Measurements from ENCODE around the gene FZD10. TPM values are rescaled to one million over a fixed set of nuclear protein-coding genes. Genes with fewer than 3 reads are reported as not detected.

The FZD10 gene
- 0.87 and 0.99 TPM in 2 replicates for total RNA-seq

- DNase-seq (ENCODE audit: low read depth in 2 of 2) = peak in 1 of 2 donors; percentile 44
These were observed at the start of gene FZD10 for GRCh38 chr12:130162267-130162666. Gene FZD10, plus strand, starts transcription at chr12:130162464. Its CDS starts 479 bp downstream, at chr12:130162943.

GRCh38 chr12:130114952-130115351 is 47.3 kb upstream of the FZD10 start:
- DNase-seq (ENCODE audit: low read depth in 2 of 2) = no peak

- DNase-seq (ENCODE audit: low read depth in 2 of 2) = no peak
These were observed 46.6 kb upstream of the FZD10 start for GRCh38 chr12:130115646-130116045.

GRCh38 chr12:130116791-130117190 is 45.5 kb upstream of the FZD10 start:
- DNase-seq (ENCODE audit: low read depth in 2 of 2) = no peak

GRCh38 chr12:130117233-130117632 is 45.0 kb upstream of the FZD10 start:
- no peak for DNase-seq (ENCODE audit: low read depth in 2 of 2)

- DNase-seq (ENCODE audit: low read depth in 2 of 2) = no peak
These were observed 44.6 kb upstream of the FZD10 start for GRCh38 chr12:130117701-130118100.

GRCh38 chr12:130118181-130118580 is 44.1 kb upstream of the FZD10 start:
- no peak for DNase-seq (ENCODE audit: low read depth in 2 of 2)

- DNase-seq (ENCODE audit: low read depth in 2 of 2) = no peak
These were observed 42.9 kb upstream of the FZD10 start for GRCh38 chr12:130119241-130119861.

GRCh38 chr12:130120012-130120805 is 42.1 kb upstream of the FZD10 start:
- no peak for DNase-seq (ENCODE audit: low read depth in 2 of 2)

- DNase-seq (ENCODE audit: low read depth in 2 of 2) = peak in 1 of 2 donors; percentile 39
These were observed 40.9 kb upstream of the FZD10 start for GRCh38 chr12:130121226-130122000.

GRCh38 chr12:130122356-130122755 is 39.9 kb upstream of the FZD10 start:
- no peak for DNase-seq (ENCODE audit: low read depth in 2 of 2)

- no peak for DNase-seq (ENCODE audit: low read depth in 2 of 2)
These were observed 38.2 kb upstream of the FZD10 start for GRCh38 chr12:130124106-130124505.

GRCh38 chr12:130124605-130125244 is 37.5 kb upstream of the FZD10 start:
- DNase-seq (ENCODE audit: low read depth in 2 of 2) = no peak

- no peak for DNase-seq (ENCODE audit: low read depth in 2 of 2)
These were observed 36.2 kb upstream of the FZD10 start for GRCh38 chr12:130126023-130126432.

- DNase-seq (ENCODE audit: low read depth in 2 of 2) = peak in 1 of 2 donors; percentile 73
These were observed 34.7 kb upstream of the FZD10 start for GRCh38 chr12:130127532-130127911.

GRCh38 chr12:130127912-130128789 is 34.1 kb upstream of the FZD10 start:
- DNase-seq (ENCODE audit: low read depth in 2 of 2) = peak in 1 of 2 donors; percentile 85

- DNase-seq (ENCODE audit: low read depth in 2 of 2) = no peak
These were observed 33.2 kb upstream of the FZD10 start for GRCh38 chr12:130128790-130129735.

GRCh38 chr12:130130346-130130745 is 31.9 kb upstream of the FZD10 start:
- peak in 1 of 2 donors; percentile 8 for DNase-seq (ENCODE audit: low read depth in 2 of 2)

- no peak for DNase-seq (ENCODE audit: low read depth in 2 of 2)
These were observed 31.2 kb upstream of the FZD10 start for GRCh38 chr12:130131025-130131424.

- DNase-seq (ENCODE audit: low read depth in 2 of 2) = no peak
These were observed 30.5 kb upstream of the FZD10 start for GRCh38 chr12:130131801-130132200.

All from lung microvascular endothelial cell (primary cell).